ENCODE data around the gene KIAA0586. TPM values are rescaled to one million over a fixed set of nuclear protein-coding genes. Genes with fewer than 3 reads are reported as not detected.

KIAA0586 gene
- total and polyA plus RNA-seq, 2 donors (not counting 3 experiments of a cell fraction or from before 2014, with no cell fraction given), result 7.4 to 25.9 TPM

GRCh38 chr14:58395812-58396788 lies 31.4 kb upstream of the KIAA0586 start, which contains the start of gene TOMM20L:
TOMM20L (plus strand) TSS chr14:58395930; CDS start chr14:58395958, 28 bp downstream.
- H3K27me3 ChIP-seq (ENCODE audit: control insufficient read depth in 2 of 2, insufficient read depth in 2 of 2, low read length in 2 of 2), result no peaks in the 10 kb centered on the region
- FAIRE-seq (peak; percentile 75), DNase-seq (ENCODE audit: low read depth, low spot score) (peak; percentile 68)
- dilution Hi-C loops (cut with MboI; ENCODE audit: extremely low pct_ligation_motif_present, low sequenced_read_pairs) (no loop called here), intact Hi-C loops (cut with micrococcal nuclease) (loop anchor here (1.0 to 2.0 kb wide), 3 partner anchors 31 to 288 kb away; partner anchors contain the start of genes ARID4A, KIAA0586 and TIMM9)
- BruUV-seq (replicated peaks), result TSS peak; percentile 24
- H3K36me3 ChIP-seq (ENCODE audit: control insufficient read depth in 2 of 2, extremely low read depth in 1 of 2, insufficient read depth in 2 of 2, low read length in 2 of 2), result no peaks in the 10 kb centered on the region
- TF ChIP-seq POLR2A (IDR thresholded peaks at IDR 0.05; ENCODE audit: low read depth, low read length) (peak; percentile 54), MAX (IDR thresholded peaks at IDR 0.05; ENCODE audit: insufficient read depth, insufficient read length) (no peak), EZH2 (IDR thresholded peaks at IDR 0.05; ENCODE audit: borderline replicate concordance, low read depth, low read length, severe bottlenecking) (no peak), JUN (IDR thresholded peaks at IDR 0.05; ENCODE audit: borderline replicate concordance, insufficient read depth, insufficient read length, low read depth) (no peak), POLR2AphosphoS5 (IDR thresholded peaks at IDR 0.05; ENCODE audit: insufficient read depth, low read depth, low read length) (peak; percentile 81), GATA2 (IDR thresholded peaks at IDR 0.05; ENCODE audit: insufficient read depth, insufficient read length, low read depth, low read length) (no peak), FOS (IDR thresholded peaks at IDR 0.05; ENCODE audit: borderline replicate concordance, insufficient read depth, low read length) (no peak), MYC (IDR thresholded peaks at IDR 0.05; ENCODE audit: low read depth, low read length) (no peak)
- TF ChIP-seq, protein P1, sequence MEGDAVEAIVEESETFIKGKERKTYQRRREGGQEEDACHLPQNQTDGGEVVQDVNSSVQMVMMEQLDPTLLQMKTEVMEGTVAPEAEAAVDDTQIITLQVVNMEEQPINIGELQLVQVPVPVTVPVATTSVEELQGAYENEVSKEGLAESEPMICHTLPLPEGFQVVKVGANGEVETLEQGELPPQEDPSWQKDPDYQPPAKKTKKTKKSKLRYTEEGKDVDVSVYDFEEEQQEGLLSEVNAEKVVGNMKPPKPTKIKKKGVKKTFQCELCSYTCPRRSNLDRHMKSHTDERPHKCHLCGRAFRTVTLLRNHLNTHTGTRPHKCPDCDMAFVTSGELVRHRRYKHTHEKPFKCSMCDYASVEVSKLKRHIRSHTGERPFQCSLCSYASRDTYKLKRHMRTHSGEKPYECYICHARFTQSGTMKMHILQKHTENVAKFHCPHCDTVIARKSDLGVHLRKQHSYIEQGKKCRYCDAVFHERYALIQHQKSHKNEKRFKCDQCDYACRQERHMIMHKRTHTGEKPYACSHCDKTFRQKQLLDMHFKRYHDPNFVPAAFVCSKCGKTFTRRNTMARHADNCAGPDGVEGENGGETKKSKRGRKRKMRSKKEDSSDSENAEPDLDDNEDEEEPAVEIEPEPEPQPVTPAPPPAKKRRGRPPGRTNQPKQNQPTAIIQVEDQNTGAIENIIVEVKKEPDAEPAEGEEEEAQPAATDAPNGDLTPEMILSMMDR (IDR thresholded peaks at IDR 0.05; ENCODE audit: extremely low read depth in 1 of 2, insufficient read depth in 1 of 2, low read depth in 1 of 2, low read length in 2 of 2), result peak; percentile 58 to 97
- no peaks in the 10 kb centered on the region for H3K79me2 ChIP-seq (ENCODE audit: control insufficient read depth, insufficient read depth, low read length)
- ChIA-PET CTCF (interaction anchor here (0.7 to 2.7 kb wide), 13 partner anchors 10 to 288 kb away, joined by 3 to 10 read pairs (median 3); partner anchors contain the start of genes ARID4A, KIAA0586 and TIMM9), POLR2A (no interaction called here)
- peak within 1 kb of the TSS; percentile 96 for H2AFZ ChIP-seq (ENCODE audit: low read depth, low read length)
- no peaks in the 10 kb centered on the region for H3K9me3 ChIP-seq (replicated peaks; ENCODE audit: control insufficient read depth, insufficient read depth, low read length)
- H3K4me1 ChIP-seq (ENCODE audit: control insufficient read depth, extremely low read depth, insufficient read depth, low read length), result peaks cover 10% of the 10 kb centered on the region
- H4K20me1 ChIP-seq (replicated peaks; ENCODE audit: control insufficient read depth, extremely low read depth, insufficient read depth, low read length), result no peaks in the 10 kb centered on the region
- peak within 1 kb of the TSS; percentile 75 for H3K4me2 ChIP-seq (ENCODE audit: insufficient read depth, low read length)
- no peaks in the 10 kb centered on the region for H3K9me1 ChIP-seq (replicated peaks; ENCODE audit: control insufficient read depth, extremely low read depth, insufficient read depth, low read length)
- peak within 1 kb of the TSS; percentile 70 for H3K9ac ChIP-seq (replicated peaks; ENCODE audit: extremely low read depth, insufficient read depth, low read length)
- H3K27ac ChIP-seq (ENCODE audit: insufficient read depth, low read depth, low read length), result peak within 1 kb of the TSS; percentile 40
- H3K4me3 ChIP-seq (replicated peaks in 1 of 3; ENCODE audit: insufficient read depth in 1 of 3, low read depth in 1 of 3, low read length in 3 of 3), result peak within 1 kb of the TSS; percentile 1 to 52 (median 51)
